HepG2 (cell line): ENCODE data around the gene NADK2. TPM values are rescaled to one million over a fixed set of nuclear protein-coding genes. Genes with fewer than 3 reads are reported as not detected.
A peak's percentile ranks its signal among the peaks of the same experiment; 100 is the strongest.

Experiments used
- GTF3A ChIP-seq: sonication (generic); formaldehyde crosslinking; conservative IDR thresholded peaks from 2 replicates; pipeline ENCODE4 v1.4.0; 2020; ENCODE audit warnings: mild to moderate bottlenecking, missing genetic modification reagents
- HNRNPL ChIP-seq: fragments of 200-400 bp; formaldehyde crosslinking; IDR thresholded peaks from 2 replicates; pipeline ENCODE4 v1.6.1; 2017; ENCODE audit warnings: mild to moderate bottlenecking, low read depth, low read length
- MIXL1 ChIP-seq: IDR thresholded peaks from 2 replicates; pipeline ENCODE4 v1.6.1; 2016
- ZBTB49 ChIP-seq: sonication (generic); formaldehyde crosslinking; IDR thresholded peaks from 2 replicates; pipeline ENCODE4 v1.4.0; 2020; ENCODE audit warnings: missing genetic modification reagents, borderline replicate concordance
- ZNF280D ChIP-seq: sonication (generic); formaldehyde crosslinking; IDR thresholded peaks from 2 replicates; pipeline ENCODE4 v1.5.1; 2020; ENCODE audit warnings: mild to moderate bottlenecking, missing genetic modification reagents
- ZNF629 ChIP-seq: sonication (generic); formaldehyde crosslinking; conservative IDR thresholded peaks from 2 replicates; pipeline ENCODE4 v1.5.0; 2020; ENCODE audit warnings: missing genetic modification reagents
- ZNF75D ChIP-seq: sonication (generic); formaldehyde crosslinking; IDR thresholded peaks from 2 replicates; pipeline ENCODE4 v1.8.1; 2023; ENCODE audit warnings: missing genetic modification reagents, mild to moderate bottlenecking, borderline replicate concordance
- ZNF768 ChIP-seq: sonication (generic); formaldehyde crosslinking; IDR thresholded peaks from 2 replicates; pipeline ENCODE4 v1.4.0; 2020; ENCODE audit warnings: missing genetic modification reagents
- ZNF781 ChIP-seq: sonication (generic); formaldehyde crosslinking; IDR thresholded peaks from 2 replicates; pipeline ENCODE4 v1.5.1; 2020; ENCODE audit warnings: borderline replicate concordance, mild to moderate bottlenecking, missing genetic modification reagents; ENCODE audit errors: not compliant biosample characterization
- ZNF850 ChIP-seq: sonication (generic); formaldehyde crosslinking; conservative IDR thresholded peaks from 2 replicates; pipeline ENCODE4 v1.9.0; 2021; ENCODE audit warnings: mild to moderate bottlenecking, missing genetic modification reagents
- ZSCAN31 ChIP-seq: sonication (generic); formaldehyde crosslinking; IDR thresholded peaks from 2 replicates; pipeline ENCODE4 v1.5.0; 2020; ENCODE audit warnings: low read depth, mild to moderate bottlenecking, missing genetic modification reagents
- polyA plus RNA-seq, 8 experiments: library from polyadenylated mRNA; depleted of rRNA in 3 of 8; stranded (reverse) in 7 of 8; unstranded in 1 of 8; fragments of >200 nt; fragmentation: Illumina TruSeq in 4 of 8; extraction: Trizol in 4 of 8; gene quantifications; 2 replicates each; pipeline versions ENCODE4 v1.2.1 to v1.2.3, GENCODE V29; 2011 to 2016; ENCODE audit warnings: low read depth in 4 of 8, missing spikeins in 1 of 8, mixed read lengths in 1 of 8; ENCODE audit not compliant: insufficient read depth in 1 of 8
- total RNA-seq, 5 experiments: library from RNA; depleted of rRNA; stranded (reverse); fragments of >200 nt; fragmentation: Illumina TruSeq; extraction: Trizol; gene quantifications; 2 replicates each; pipeline ENCODE4 v1.2.3, GENCODE V29; 2016; ENCODE audit warnings: low read depth in 1 of 5
- TF ChIP-seq, protein P1 (sequence below): sonication (generic); formaldehyde crosslinking; IDR thresholded peaks from 2 replicates; pipeline ENCODE4 v1.4.0; 2020; ENCODE audit warnings: mild to moderate bottlenecking, missing genetic modification reagents
- TF ChIP-seq, protein P2 (sequence below): sonication (generic); formaldehyde crosslinking; IDR thresholded peaks from 2 replicates; pipeline ENCODE4 v1.5.0; 2020; ENCODE audit warnings: mild to moderate bottlenecking, missing genetic modification reagents, borderline replicate concordance
- TF ChIP-seq, protein P3 (sequence below): sonication (generic); formaldehyde crosslinking; IDR thresholded peaks from 2 replicates; pipeline ENCODE4 v1.5.0; 2020; ENCODE audit warnings: missing genetic modification reagents

NADK2 gene
- total and polyA plus RNA-seq, 2 of the 13 experiments (the other 11 are each of a cell fraction or from before 2014, with no cell fraction given), result 13.9 to 71.4 TPM

DNA sequence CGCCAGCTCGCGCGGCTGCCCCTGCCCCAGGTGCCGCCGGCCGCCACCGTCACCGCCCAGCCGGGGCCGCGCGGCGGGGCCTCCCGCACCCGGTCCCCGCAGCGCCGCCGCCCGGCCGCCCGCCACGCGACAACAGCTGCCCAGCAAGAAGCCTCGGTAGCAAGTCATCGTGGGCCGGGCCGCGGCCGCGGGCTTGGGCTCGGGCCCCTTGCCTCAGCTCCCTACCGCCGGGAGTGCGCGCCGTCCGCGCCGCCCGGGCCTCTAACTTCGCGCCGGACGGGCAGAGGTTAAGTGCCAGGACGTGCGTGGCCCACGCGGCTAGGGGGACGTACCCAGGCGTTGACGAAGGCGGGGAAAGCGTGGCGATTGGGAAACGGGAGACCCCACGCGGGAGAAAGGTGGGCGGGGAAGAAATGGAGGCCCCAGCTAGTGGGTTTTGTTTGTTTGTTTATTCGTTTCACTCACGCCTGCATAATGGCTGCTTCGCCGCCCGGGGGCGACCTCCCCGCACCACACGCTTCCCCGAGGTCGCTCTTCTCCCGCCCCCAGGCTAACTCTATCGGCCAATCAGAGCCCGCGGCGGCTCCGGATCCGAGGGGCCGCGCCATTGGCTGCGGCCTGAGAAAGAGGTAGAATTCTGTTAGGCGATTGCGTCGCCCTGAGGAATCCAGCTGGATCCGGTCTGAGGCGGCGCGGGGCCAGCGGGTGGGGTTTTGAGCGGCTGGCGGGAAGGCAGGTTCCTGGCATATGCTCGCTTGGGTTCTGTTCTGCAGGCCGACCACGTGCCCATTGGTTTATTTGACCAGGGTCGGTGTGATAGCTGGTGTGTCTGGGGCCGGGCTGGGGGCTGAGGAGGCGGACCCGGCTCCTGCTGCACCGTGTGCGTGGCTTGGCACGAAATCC lies at the start of gene NADK2 (continued):
- TF ChIP-seq, protein P1, sequence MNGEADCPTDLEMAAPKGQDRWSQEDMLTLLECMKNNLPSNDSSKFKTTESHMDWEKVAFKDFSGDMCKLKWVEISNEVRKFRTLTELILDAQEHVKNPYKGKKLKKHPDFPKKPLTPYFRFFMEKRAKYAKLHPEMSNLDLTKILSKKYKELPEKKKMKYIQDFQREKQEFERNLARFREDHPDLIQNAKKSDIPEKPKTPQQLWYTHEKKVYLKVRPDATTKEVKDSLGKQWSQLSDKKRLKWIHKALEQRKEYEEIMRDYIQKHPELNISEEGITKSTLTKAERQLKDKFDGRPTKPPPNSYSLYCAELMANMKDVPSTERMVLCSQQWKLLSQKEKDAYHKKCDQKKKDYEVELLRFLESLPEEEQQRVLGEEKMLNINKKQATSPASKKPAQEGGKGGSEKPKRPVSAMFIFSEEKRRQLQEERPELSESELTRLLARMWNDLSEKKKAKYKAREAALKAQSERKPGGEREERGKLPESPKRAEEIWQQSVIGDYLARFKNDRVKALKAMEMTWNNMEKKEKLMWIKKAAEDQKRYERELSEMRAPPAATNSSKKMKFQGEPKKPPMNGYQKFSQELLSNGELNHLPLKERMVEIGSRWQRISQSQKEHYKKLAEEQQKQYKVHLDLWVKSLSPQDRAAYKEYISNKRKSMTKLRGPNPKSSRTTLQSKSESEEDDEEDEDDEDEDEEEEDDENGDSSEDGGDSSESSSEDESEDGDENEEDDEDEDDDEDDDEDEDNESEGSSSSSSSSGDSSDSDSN (CRISPR knock-in tag), result peak; percentile 79
- peak; percentile 84 for TF ChIP-seq ZSCAN31 (CRISPR knock-in tag)
- TF ChIP-seq GTF3A (CRISPR knock-in tag), result 0 out of 2 replicates have a peak, but pooled peaks have one; percentile 14
- no peak for TF ChIP-seq MIXL1 (CRISPR knock-in tag)
- 0 out of 2 replicates have a peak, but pooled peaks have one; percentile 20 for TF ChIP-seq ZNF280D (CRISPR knock-in tag)
- TF ChIP-seq, protein P2, sequence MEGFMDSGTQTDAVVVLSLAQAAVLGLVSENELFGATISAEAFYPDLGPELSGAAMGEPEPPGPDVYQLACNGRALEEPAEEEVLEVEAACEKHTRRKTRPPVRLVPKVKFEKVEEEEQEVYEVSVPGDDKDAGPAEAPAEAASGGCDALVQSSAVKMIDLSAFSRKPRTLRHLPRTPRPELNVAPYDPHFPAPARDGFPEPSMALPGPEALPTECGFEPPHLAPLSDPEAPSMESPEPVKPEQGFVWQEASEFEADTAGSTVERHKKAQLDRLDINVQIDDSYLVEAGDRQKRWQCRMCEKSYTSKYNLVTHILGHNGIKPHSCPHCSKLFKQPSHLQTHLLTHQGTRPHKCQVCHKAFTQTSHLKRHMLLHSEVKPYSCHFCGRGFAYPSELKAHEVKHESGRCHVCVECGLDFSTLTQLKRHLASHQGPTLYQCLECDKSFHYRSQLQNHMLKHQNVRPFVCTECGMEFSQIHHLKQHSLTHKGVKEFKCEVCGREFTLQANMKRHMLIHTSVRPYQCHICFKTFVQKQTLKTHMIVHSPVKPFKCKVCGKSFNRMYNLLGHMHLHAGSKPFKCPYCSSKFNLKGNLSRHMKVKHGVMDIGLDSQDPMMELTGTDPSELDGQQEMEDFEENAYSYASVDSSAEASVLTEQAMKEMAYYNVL (CRISPR knock-in tag), result peak; percentile 52; the same call in 1 of the 2 replicates
- TF ChIP-seq ZBTB49 (CRISPR knock-in tag), result peak; percentile 82; the same call in 1 of the 2 replicates
- TF ChIP-seq ZNF629 (CRISPR knock-in tag), result no peak
- TF ChIP-seq, protein P3, sequence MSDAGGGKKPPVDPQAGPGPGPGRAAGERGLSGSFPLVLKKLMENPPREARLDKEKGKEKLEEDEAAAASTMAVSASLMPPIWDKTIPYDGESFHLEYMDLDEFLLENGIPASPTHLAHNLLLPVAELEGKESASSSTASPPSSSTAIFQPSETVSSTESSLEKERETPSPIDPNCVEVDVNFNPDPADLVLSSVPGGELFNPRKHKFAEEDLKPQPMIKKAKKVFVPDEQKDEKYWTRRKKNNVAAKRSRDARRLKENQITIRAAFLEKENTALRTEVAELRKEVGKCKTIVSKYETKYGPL (CRISPR knock-in tag), result no peak
- TF ChIP-seq ZNF768, result 0 out of 2 replicates have a peak, but pooled peaks have one; percentile 30
- no peak for TF ChIP-seq ZNF850 (CRISPR knock-in tag)
- TF ChIP-seq ZNF781 (CRISPR knock-in tag), result peak; percentile 84
- TF ChIP-seq ZNF75D (CRISPR knock-in tag), result no peak
- TF ChIP-seq HNRNPL, result 0 out of 2 replicates have a peak, but pooled peaks have one; percentile 67
